GM12865 (cell line): ENCODE measurements around the gene SLC7A8.

Experiments used
- DNase-seq: peaks from one replicate; pipeline ENCODE4 v3.0.0; 2010; ENCODE audit warnings: low read depth
- H3K4me3 ChIP-seq: 2 replicates; pipeline ENCODE4 v1.5.1; 2011; ENCODE audit warnings: mild to moderate bottlenecking, low read depth, low read length, control low read depth
- TF ChIP-seq, protein P1 (sequence below): IDR thresholded peaks from 2 replicates; pipeline ENCODE4 v1.5.1; 2011; ENCODE audit warnings: low read length, control low read depth, low read depth, inconsistent platforms; ENCODE audit not compliant: insufficient read depth; ENCODE audit errors: missing control alignments

Gene SLC7A8

DNA sequence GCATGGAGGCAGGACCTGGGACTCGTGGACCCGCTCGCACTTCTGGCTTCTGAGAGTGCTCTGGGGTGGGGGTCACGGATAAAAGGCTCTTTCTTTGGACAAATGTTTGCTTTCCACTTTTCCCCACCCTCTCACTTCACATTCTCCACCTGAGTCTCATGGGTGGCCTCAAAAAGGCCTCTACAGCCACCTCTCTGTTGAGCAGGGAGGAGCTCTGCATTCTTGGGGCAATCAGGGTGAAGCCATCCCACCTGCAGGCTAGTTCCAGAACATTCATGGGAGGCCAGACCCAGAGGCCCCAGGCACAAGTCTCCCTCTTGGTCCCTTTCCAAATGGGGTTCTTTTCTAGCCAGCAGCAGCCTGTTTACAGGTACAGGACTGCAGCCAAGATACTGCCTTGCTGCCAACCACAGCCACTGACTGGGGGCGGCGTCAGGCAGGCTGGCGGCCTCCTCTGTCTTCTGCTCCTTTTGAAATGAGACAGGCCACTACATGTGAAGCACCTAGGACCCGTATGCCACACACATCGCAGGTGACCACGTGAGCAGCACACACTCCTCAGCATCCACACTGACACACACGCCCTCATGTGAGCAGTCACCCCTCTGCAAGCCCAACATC, 46.2 kb downstream of the SLC7A8 start:
- TF ChIP-seq, protein P1, sequence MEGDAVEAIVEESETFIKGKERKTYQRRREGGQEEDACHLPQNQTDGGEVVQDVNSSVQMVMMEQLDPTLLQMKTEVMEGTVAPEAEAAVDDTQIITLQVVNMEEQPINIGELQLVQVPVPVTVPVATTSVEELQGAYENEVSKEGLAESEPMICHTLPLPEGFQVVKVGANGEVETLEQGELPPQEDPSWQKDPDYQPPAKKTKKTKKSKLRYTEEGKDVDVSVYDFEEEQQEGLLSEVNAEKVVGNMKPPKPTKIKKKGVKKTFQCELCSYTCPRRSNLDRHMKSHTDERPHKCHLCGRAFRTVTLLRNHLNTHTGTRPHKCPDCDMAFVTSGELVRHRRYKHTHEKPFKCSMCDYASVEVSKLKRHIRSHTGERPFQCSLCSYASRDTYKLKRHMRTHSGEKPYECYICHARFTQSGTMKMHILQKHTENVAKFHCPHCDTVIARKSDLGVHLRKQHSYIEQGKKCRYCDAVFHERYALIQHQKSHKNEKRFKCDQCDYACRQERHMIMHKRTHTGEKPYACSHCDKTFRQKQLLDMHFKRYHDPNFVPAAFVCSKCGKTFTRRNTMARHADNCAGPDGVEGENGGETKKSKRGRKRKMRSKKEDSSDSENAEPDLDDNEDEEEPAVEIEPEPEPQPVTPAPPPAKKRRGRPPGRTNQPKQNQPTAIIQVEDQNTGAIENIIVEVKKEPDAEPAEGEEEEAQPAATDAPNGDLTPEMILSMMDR: no peak
- no peak for DNase-seq
- no peak overlapping the region for H3K4me3 ChIP-seq

DNA sequence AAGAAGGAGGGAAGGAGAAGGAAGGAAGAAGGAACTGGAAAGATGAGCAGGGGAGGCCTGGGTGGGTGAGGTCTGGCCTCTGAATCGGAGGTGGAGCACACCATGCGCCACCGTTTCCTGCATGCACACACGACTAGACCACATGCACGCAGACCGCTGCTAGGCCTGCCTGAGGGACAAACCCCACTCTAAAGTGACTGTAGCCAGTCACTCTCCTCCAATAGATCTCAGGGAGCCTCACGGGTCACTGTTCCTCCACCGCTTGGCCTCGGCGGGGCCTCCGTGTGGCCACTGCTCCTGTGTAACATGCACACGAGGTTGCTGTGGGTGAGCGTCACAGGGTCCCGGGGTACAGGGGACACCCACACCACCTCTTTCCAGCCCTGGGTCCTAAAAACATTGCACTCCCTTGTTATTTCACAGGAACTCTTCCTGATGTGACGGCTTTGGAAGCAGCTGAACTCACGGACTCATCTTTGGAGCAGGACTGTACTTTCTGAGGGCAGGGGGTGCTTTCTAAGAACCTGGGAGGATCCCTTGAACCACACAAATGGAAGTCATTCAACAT, 46.8 kb downstream of the SLC7A8 start:
- TF ChIP-seq, protein P1: no peak
- no peak overlapping the region for H3K4me3 ChIP-seq
- no peak for DNase-seq

DNA sequence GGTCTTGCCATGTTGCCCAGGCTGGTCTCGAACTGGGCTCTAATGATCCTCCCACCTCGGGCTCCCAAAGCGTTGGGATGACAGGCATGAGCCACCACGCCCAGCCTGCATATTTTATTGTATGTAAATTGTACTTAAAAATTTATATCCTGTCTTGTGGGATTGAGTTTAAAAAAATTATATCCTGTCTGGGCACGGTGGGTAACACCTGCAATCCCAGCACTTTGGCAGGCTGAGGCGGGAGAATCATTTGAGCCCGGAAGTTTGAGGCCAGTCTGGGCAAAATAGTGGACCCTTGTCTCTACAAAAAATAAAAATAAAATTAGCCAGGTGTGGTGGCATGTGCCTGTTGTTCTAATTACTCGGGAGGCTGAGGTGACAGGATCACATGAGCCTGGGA, 50.5 kb downstream of the SLC7A8 start:
- H3K4me3 ChIP-seq: no peak overlapping the region
- TF ChIP-seq, protein P1: no peak
- DNase-seq: no peak

DNA sequence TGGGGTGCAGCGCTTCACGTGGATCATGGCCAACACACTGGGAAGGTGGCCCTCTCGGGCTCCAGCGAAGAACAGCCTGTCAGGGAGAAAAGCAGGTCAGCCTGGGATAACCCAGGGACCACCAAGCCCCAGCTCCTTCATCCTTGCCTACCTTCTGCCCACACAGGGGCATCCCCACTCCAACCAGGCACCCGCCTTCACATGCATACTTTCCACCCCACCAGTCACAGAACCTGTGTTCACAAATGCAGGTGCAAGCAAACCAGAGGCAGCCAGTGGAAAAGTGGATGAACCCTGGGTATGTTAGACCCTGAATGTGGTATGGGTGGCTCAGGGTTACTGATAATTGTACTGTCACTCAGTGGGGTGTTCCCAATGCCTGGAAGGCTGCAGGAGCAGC, 52.0 kb downstream of the SLC7A8 start:
- TF ChIP-seq, protein P1: no peak
- no peak overlapping the region for H3K4me3 ChIP-seq
- DNase-seq: no peak

DNA sequence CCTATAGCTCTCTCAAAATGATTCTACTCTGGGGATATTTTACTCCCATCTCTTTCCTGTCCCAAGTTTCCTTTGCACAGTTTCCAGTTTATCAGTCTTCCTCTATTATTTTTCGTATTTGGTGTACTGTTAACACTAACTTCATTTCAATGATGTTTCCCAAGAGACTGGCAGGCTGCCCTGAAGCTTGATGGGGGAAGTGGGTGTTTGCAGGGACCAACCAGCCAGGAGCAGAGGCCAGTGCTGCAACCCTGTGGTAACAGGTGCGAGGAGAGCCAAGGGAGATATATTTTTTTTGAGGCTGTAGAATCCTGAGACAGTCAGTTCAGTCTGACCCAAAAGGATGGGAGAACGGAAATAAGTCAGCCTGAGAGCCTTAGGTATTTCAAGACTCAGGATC, 52.6 kb downstream of the SLC7A8 start:
- no peak overlapping the region for H3K4me3 ChIP-seq
- TF ChIP-seq, protein P1: no peak
- DNase-seq: no peak

DNA sequence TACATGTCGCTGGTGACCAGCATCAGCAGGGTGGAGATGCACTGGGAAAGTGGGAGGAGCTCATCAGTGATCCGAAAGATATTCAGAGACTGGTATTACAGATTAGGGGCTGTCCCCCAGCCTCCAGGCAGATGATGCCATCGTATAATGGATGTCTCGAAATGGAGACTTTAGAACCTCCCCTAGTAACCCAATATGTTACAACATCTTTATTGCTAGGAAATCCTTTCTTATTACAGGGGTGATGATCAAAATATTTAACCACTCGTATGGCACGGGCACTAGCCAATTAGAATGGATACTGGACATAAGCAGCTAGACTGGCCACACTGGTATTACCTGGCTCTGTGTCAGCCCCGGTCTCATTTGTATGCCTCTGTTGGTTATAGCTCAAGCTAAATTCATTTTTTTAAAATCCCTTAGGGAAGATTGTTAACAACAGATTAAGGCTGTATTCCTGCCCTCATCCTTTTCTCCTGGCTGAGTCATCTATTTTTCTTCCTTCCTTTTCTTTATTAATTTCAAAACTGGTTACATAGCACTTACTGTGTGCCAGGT, 53.6 kb downstream of the SLC7A8 start:
- TF ChIP-seq, protein P1: no peak
- no peak overlapping the region for H3K4me3 ChIP-seq
- no peak for DNase-seq
